ENCODE measurements around the gene ZNF552. TPM values are rescaled to one million over a fixed set of nuclear protein-coding genes. Genes with fewer than 3 reads are reported as not detected.
A peak's percentile ranks its signal among the peaks of the same experiment; 100 is the strongest.
"Not testable (repeated sequence)": the region's sequence is repeated elsewhere in the genome, so short reads cannot be mapped to it uniquely, and the experiment has no call there.

Gene ZNF552
- total RNA-seq: 3.9 TPM
- long read RNA-seq, partial matches to known transcripts: 0 of 1 reads
- long read RNA-seq, other reads (novel, unspliced or antisense): 1 of 1 reads

- Histone ChIP-seq H3K9me3 (replicated peaks) (no peaks in the 10 kb centered on the region), H3K36me3 (peaks cover 26% of the 10 kb centered on the region), H3K4me1 (peaks cover 51% of the 10 kb centered on the region), H3K27me3 (ENCODE audit: low read depth) (no peaks in the 10 kb centered on the region), H3K4me3 (peak within 1 kb of the TSS; percentile 85), H3K27ac (replicated peaks) (peak within 1 kb of the TSS; percentile 88)
- peak; percentile 19 for TF ChIP-seq CTCF (IDR thresholded peaks at IDR 0.05; ENCODE audit: borderline replicate concordance)
- intact Hi-C loops (cut with micrococcal nuclease): no loop called here
- peak; percentile 82 for DNase-seq
Observed at GRCh38 chr19:57814505-57815246, at the start of gene ZNF552. TSS of gene ZNF552 (minus strand) at chr19:57814913. CDS start at chr19:57814743, 170 bp downstream.

- H3K4me3 ChIP-seq; H3K4me1 ChIP-seq; intact Hi-C loops (cut with micrococcal nuclease); H3K27ac ChIP-seq (replicated peaks); H3K27me3 ChIP-seq (ENCODE audit: low read depth); DNase-seq: not testable (repeated sequence)
- H3K9me3 ChIP-seq (replicated peaks): peaks cover 88% of the 10 kb centered on the region
- H3K36me3 ChIP-seq: peaks cover 97% of the 10 kb centered on the region
Observed at GRCh38 chr19:57862351-57862750, 47.6 kb upstream of the ZNF552 start.

GRCh38 chr19:57854117-57854516 lies 39.4 kb upstream of the ZNF552 start:
- not testable (repeated sequence) for H3K27ac ChIP-seq (replicated peaks); H3K27me3 ChIP-seq (ENCODE audit: low read depth)

GRCh38 chr19:57851812-57852603 lies 37.3 kb upstream of the ZNF552 start:
- H3K27ac ChIP-seq (replicated peaks); DNase-seq; H3K9me3 ChIP-seq (replicated peaks); intact Hi-C loops (cut with micrococcal nuclease); H3K4me3 ChIP-seq; H3K27me3 ChIP-seq (ENCODE audit: low read depth): not testable (repeated sequence)
- peaks cover 39% of the 10 kb centered on the region for H3K36me3 ChIP-seq
- peaks cover 32% of the 10 kb centered on the region for H3K4me1 ChIP-seq

More at GRCh38 chr19:57854117-57854516, 39.4 kb upstream of the ZNF552 start:
- H3K4me3 ChIP-seq; intact Hi-C loops (cut with micrococcal nuclease); DNase-seq: not testable (repeated sequence)
- Histone ChIP-seq H3K9me3 (replicated peaks) (peaks cover 23% of the 10 kb centered on the region), H3K36me3 (peaks cover 57% of the 10 kb centered on the region), H3K4me1 (peaks cover 32% of the 10 kb centered on the region)

- peaks cover 26% of the 10 kb centered on the region for H3K36me3 ChIP-seq
- peaks cover 5% of the 10 kb centered on the region for H3K9me3 ChIP-seq (replicated peaks)
- peak overlapping the region; percentile 77 for H3K27ac ChIP-seq (replicated peaks)
- TF ChIP-seq CTCF (IDR thresholded peaks at IDR 0.05; ENCODE audit: borderline replicate concordance): no peak
- H3K4me1 ChIP-seq: peaks cover 32% of the 10 kb centered on the region
- intact Hi-C loops (cut with micrococcal nuclease): no loop called here
- no peaks in the 10 kb centered on the region for H3K27me3 ChIP-seq (ENCODE audit: low read depth)
- DNase-seq: no peak
- peak overlapping the region; percentile 86 for H3K4me3 ChIP-seq
Observed at GRCh38 chr19:57850553-57851017, 35.9 kb upstream of the ZNF552 start.

GRCh38 chr19:57849666-57850473 lies 35.2 kb upstream of the ZNF552 start, which contains the start of gene ZNF587:
TSS of gene ZNF587 (plus strand) at chr19:57849859. CDS start at chr19:57850039, 180 bp downstream.
- H3K27me3 ChIP-seq (ENCODE audit: low read depth); intact Hi-C loops (cut with micrococcal nuclease); H3K9me3 ChIP-seq (replicated peaks): not testable (repeated sequence)
- Histone ChIP-seq H3K27ac (replicated peaks) (peak within 1 kb of the TSS; percentile 77), H3K4me3 (peak within 1 kb of the TSS; percentile 86), H3K36me3 (peaks cover 19% of the 10 kb centered on the region), H3K4me1 (peaks cover 32% of the 10 kb centered on the region)
- DNase-seq: peak; percentile 56

GRCh38 chr19:57849162-57849665 lies 34.5 kb upstream of the ZNF552 start:
- Histone ChIP-seq H3K4me1 (peaks cover 32% of the 10 kb centered on the region), H3K36me3 (peaks cover 14% of the 10 kb centered on the region), H3K27ac (replicated peaks) (peak overlapping the region; percentile 77), H3K4me3 (peak overlapping the region; percentile 86)
- H3K27me3 ChIP-seq (ENCODE audit: low read depth); H3K9me3 ChIP-seq (replicated peaks); DNase-seq; intact Hi-C loops (cut with micrococcal nuclease): not testable (repeated sequence)

- intact Hi-C loops (cut with micrococcal nuclease); H3K27ac ChIP-seq (replicated peaks); H3K36me3 ChIP-seq; DNase-seq; H3K4me3 ChIP-seq; H3K27me3 ChIP-seq (ENCODE audit: low read depth); H3K9me3 ChIP-seq (replicated peaks): not testable (repeated sequence)
- H3K4me1 ChIP-seq: peaks cover 26% of the 10 kb centered on the region
Observed at GRCh38 chr19:57847164-57847563, 32.5 kb upstream of the ZNF552 start.

All from left ventricle myocardium inferior (tissue), 1 donor.